Measurements from ENCODE around the gene CNTLN. TPM values are rescaled to one million over a fixed set of nuclear protein-coding genes. Genes with fewer than 3 reads are reported as not detected.

Gene CNTLN
- total RNA-seq, 1 donor, result 17.7 TPM

DNA sequence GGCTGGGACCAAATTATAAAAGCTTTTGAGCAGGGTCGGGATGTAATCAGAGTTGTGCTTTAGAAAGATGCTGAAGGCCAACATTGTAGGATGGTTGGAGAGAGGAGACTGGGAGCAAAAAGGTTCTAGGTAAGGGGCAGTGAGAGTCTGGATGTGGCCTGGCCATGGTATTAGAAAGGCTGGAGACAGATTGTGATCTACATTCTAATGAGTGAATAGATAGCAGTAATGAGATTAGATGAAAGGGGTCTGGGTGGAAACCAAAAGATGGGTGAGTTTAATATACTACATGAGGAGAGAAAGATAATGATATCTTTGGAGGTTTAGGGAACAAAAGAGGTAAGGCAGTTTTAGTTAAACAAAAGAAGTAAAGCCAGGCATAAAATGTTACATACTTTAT, 355.3 kb downstream of the CNTLN start:
- no peak overlapping the region for H3K4me2 ChIP-seq (ENCODE audit: insufficient read depth, low read length)
- no peak overlapping the region for H3K4me3 ChIP-seq (ENCODE audit: insufficient read depth, low read length)
- H3K79me2 ChIP-seq (ENCODE audit: insufficient read depth, low read length), result no peaks in the 10 kb centered on the region
- no peaks in the 10 kb centered on the region for H4K20me1 ChIP-seq (ENCODE audit: insufficient read depth, low read length)
- no peaks in the 10 kb centered on the region for H3K27me3 ChIP-seq (ENCODE audit: insufficient read depth, low read length)
- no peaks in the 10 kb centered on the region for H3K9me3 ChIP-seq (ENCODE audit: low read depth, low read length)
- H3K36me3 ChIP-seq (ENCODE audit: insufficient read depth, low read length), result peaks cover 4% of the 10 kb centered on the region
- no peak overlapping the region for H3K27ac ChIP-seq (ENCODE audit: low read depth, low read length)
- no peaks in the 10 kb centered on the region for H3K4me1 ChIP-seq (ENCODE audit: insufficient read depth, low read length)
- TF ChIP-seq, protein P1, sequence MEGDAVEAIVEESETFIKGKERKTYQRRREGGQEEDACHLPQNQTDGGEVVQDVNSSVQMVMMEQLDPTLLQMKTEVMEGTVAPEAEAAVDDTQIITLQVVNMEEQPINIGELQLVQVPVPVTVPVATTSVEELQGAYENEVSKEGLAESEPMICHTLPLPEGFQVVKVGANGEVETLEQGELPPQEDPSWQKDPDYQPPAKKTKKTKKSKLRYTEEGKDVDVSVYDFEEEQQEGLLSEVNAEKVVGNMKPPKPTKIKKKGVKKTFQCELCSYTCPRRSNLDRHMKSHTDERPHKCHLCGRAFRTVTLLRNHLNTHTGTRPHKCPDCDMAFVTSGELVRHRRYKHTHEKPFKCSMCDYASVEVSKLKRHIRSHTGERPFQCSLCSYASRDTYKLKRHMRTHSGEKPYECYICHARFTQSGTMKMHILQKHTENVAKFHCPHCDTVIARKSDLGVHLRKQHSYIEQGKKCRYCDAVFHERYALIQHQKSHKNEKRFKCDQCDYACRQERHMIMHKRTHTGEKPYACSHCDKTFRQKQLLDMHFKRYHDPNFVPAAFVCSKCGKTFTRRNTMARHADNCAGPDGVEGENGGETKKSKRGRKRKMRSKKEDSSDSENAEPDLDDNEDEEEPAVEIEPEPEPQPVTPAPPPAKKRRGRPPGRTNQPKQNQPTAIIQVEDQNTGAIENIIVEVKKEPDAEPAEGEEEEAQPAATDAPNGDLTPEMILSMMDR (IDR thresholded peaks at IDR 0.05; ENCODE audit: extremely low read depth, low read depth, low read length), result no peak
- DNase-seq (ENCODE audit: insufficient read length, low spot score, missing footprints), result no peak
- H2AFZ ChIP-seq (ENCODE audit: low read length), result no peak overlapping the region

DNA sequence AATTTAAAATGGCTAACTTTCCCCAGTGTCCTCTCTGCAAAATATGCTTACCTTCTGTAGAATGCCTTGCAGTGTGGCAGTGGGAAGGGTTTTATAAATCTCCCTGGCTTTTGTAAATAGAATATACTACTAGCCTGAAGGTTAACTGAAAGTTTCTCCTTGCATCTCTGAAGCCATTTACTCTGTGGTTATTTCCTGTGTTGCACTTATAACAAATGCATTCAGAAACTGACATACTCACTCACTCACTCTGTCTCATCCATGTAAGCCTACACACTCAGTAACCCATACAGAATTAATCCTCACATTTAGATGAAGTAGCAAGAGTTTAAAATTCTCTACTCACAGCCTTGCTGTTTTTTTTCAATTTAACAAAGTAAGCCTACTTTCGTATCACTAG, 356.9 kb downstream of the CNTLN start:
- no peaks in the 10 kb centered on the region for H3K9me3 ChIP-seq (ENCODE audit: low read depth, low read length)
- H3K27me3 ChIP-seq (ENCODE audit: insufficient read depth, low read length), result no peaks in the 10 kb centered on the region
- H3K4me2 ChIP-seq (ENCODE audit: insufficient read depth, low read length), result no peak overlapping the region
- TF ChIP-seq, protein P1 (IDR thresholded peaks at IDR 0.05; ENCODE audit: extremely low read depth, low read depth, low read length), result no peak
- H3K27ac ChIP-seq (ENCODE audit: low read depth, low read length), result no peak overlapping the region
- no peak overlapping the region for H2AFZ ChIP-seq (ENCODE audit: low read length)
- H3K4me1 ChIP-seq (ENCODE audit: insufficient read depth, low read length), result no peaks in the 10 kb centered on the region
- no peak overlapping the region for H3K4me3 ChIP-seq (ENCODE audit: insufficient read depth, low read length)
- peaks cover 4% of the 10 kb centered on the region for H3K36me3 ChIP-seq (ENCODE audit: insufficient read depth, low read length)
- H3K79me2 ChIP-seq (ENCODE audit: insufficient read depth, low read length), result no peaks in the 10 kb centered on the region
- H4K20me1 ChIP-seq (ENCODE audit: insufficient read depth, low read length), result no peaks in the 10 kb centered on the region
- DNase-seq (ENCODE audit: insufficient read length, low spot score, missing footprints), result no peak

DNA sequence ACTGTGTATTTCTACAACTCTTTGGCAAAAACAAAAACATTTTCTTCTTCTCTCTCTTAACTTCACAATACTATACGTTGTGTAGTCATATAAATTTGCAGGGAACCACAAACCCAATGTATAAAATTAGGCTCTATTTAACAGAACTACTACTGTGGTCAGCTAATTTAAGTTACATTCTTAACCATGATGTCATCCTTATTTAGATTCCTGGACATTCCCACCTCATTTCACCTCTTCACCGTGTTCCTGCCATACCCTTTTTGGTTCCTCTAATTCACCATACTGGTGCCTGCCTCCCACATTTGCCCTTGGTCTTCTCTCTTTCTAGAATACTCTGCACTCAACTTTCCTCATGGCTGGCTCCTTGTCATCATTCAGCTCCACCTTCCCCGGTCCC, 368.4 kb downstream of the CNTLN start:
- TF ChIP-seq, protein P1 (IDR thresholded peaks at IDR 0.05; ENCODE audit: extremely low read depth, low read depth, low read length), result no peak

DNA sequence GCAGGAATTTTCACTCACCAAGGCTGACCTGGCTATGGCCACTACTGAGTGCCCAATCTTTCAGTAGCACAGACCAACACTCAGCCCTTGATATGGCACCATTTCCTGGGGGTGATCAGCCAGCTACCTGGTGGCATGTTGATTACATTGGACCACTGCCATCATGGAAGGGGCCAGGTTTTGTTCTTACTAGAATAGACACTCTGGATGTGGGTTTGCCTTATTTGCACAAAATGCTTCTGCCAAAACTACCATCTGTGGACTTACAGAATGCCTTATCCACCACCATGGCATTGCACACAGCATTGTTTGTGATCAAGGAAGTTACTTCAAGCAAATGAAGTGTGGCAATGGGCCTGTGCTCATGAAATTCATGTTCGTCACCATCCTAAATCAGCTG, 374.3 kb downstream of the CNTLN start:
- H3K36me3 ChIP-seq (ENCODE audit: insufficient read depth, low read length), result no peaks in the 10 kb centered on the region
- no peak overlapping the region for H3K4me2 ChIP-seq (ENCODE audit: insufficient read depth, low read length)
- H3K79me2 ChIP-seq (ENCODE audit: insufficient read depth, low read length), result no peaks in the 10 kb centered on the region
- H3K27ac ChIP-seq (ENCODE audit: low read depth, low read length), result no peak overlapping the region
- H2AFZ ChIP-seq (ENCODE audit: low read length), result no peak overlapping the region
- H3K4me3 ChIP-seq (ENCODE audit: insufficient read depth, low read length), result no peak overlapping the region
- no peak for DNase-seq (ENCODE audit: insufficient read length, low spot score, missing footprints)
- H3K9me3 ChIP-seq (ENCODE audit: low read depth, low read length), result no peaks in the 10 kb centered on the region
- no peaks in the 10 kb centered on the region for H4K20me1 ChIP-seq (ENCODE audit: insufficient read depth, low read length)
- TF ChIP-seq, protein P1 (IDR thresholded peaks at IDR 0.05; ENCODE audit: extremely low read depth, low read depth, low read length), result no peak
- no peaks in the 10 kb centered on the region for H3K4me1 ChIP-seq (ENCODE audit: insufficient read depth, low read length)
- no peaks in the 10 kb centered on the region for H3K27me3 ChIP-seq (ENCODE audit: insufficient read depth, low read length)

More for the DNA sequence above, 368.4 kb downstream of the CNTLN start:
- Histone ChIP-seq H4K20me1 (ENCODE audit: insufficient read depth, low read length) (no peaks in the 10 kb centered on the region), H3K4me1 (ENCODE audit: insufficient read depth, low read length) (no peaks in the 10 kb centered on the region), H3K79me2 (ENCODE audit: insufficient read depth, low read length) (no peaks in the 10 kb centered on the region), H3K4me3 (ENCODE audit: insufficient read depth, low read length) (no peak overlapping the region), H3K4me2 (ENCODE audit: insufficient read depth, low read length) (no peak overlapping the region), H2AFZ (ENCODE audit: low read length) (no peak overlapping the region), H3K27me3 (ENCODE audit: insufficient read depth, low read length) (no peaks in the 10 kb centered on the region), H3K27ac (ENCODE audit: low read depth, low read length) (no peak overlapping the region), H3K9me3 (ENCODE audit: low read depth, low read length) (no peaks in the 10 kb centered on the region), H3K36me3 (ENCODE audit: insufficient read depth, low read length) (no peaks in the 10 kb centered on the region)
- no peak for DNase-seq (ENCODE audit: insufficient read length, low spot score, missing footprints)
